H7 (cell line): ENCODE data around the gene COPB2. TPM values are rescaled to one million over a fixed set of nuclear protein-coding genes. Genes with fewer than 3 reads are reported as not detected.
"Not testable (repeated sequence)": the region's sequence is repeated elsewhere in the genome, so short reads cannot be mapped to it uniquely, and the experiment has no call there.

Experiments used
- DNase-seq: peaks from one replicate; pipeline ENCODE4 v3.0.0; 2012
- H3K27me3 ChIP-seq: 2 replicates; pipeline ENCODE4 v1.6.0; 2011; ENCODE audit warnings: mild to moderate bottlenecking, low read length; ENCODE audit not compliant: control insufficient read depth, insufficient read depth
- H3K36me3 ChIP-seq: replicated peaks from 2 replicates; pipeline ENCODE4 v1.5.1; 2011; ENCODE audit warnings: low read length; ENCODE audit not compliant: control insufficient read depth, insufficient read depth
- H3K4me3 ChIP-seq: 2 replicates; pipeline ENCODE4 v1.5.1; 2011; ENCODE audit warnings: low read depth, mild to moderate bottlenecking, control low read depth, low read length, moderate library complexity; ENCODE audit not compliant: insufficient read depth
- total RNA-seq: library from RNA; depleted of rRNA; stranded (reverse); fragments of >200 nt; shearing (Covaris generic); gene quantifications from 2 replicates; pipeline ENCODE4 v1.2.3, GENCODE V29; 2014; rRNA removed

Gene COPB2
- 102 and 134 TPM in 2 replicates for total RNA-seq

- Histone ChIP-seq H3K4me3 (peak within 1 kb of the TSS; percentile 84), H3K27me3 (no peaks in the 10 kb centered on the region), H3K36me3 (no peaks in the 10 kb centered on the region)
- DNase-seq = peak; percentile 94
Measured at GRCh38 chr3:139389552-139390368, at the start of gene COPB2. Gene COPB2 (minus strand): TSS chr3:139389647. CDS start chr3:139389550, 97 bp downstream.

DNA sequence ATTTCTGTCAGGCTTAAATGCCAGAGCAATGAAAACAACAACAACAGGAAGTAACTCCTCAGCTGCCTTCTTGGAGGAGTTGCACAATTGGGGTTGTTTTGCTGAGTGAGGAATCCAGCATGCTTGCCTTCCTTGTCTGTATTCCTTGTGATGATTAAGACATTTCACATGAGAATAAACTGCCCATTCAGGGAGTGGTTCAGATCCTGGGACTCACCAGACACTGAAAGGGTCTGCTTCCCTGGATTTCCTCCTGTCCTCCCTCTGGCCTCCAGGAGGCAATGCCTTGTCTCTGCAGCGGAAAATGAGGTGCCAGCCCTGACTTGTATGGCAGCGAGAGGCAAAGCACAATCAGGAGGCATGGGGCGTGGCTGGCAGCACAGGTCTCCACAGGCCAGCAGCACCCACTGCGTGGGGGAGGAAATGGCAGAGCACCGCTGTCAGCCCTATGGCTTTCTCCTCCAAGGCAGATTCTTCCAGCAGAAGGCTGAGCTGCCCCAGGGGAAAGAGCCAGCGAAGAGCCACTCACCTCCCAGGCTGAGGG, 45.4 kb upstream of the COPB2 start:
- Histone ChIP-seq H3K27me3 (no peaks in the 10 kb centered on the region), H3K4me3 (no peak overlapping the region), H3K36me3 (no peaks in the 10 kb centered on the region)
- DNase-seq = no peak

- Histone ChIP-seq H3K36me3 (no peaks in the 10 kb centered on the region), H3K4me3 (no peak overlapping the region), H3K27me3 (no peaks in the 10 kb centered on the region)
- DNase-seq = no peak
Measured at GRCh38 chr3:139434228-139434627, 44.8 kb upstream of the COPB2 start.

GRCh38 chr3:139433089-139433488, 43.6 kb upstream of the COPB2 start:
- DNase-seq = no peak
- H3K36me3 ChIP-seq = no peaks in the 10 kb centered on the region
- no peak overlapping the region for H3K4me3 ChIP-seq
- no peaks in the 10 kb centered on the region for H3K27me3 ChIP-seq

DNA sequence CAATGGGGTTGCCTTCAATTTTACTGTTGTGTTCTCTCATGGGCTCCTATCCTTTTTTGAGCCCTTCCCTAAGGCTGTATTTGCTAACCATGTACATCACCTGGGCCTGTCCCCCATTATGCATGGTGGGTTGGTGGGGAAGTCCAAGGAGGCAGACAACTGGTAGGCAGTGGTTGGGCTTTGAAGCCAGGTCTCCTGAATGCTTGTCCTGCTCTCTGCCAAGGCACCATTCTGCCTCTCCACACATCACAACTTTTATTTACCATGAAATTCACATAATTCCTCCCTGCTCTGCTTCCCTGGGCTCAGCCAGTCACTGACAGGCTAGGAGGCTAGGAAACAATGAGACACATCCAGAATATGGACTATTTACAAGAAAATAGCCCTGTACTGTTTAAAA, 41.0 kb upstream of the COPB2 start:
- Histone ChIP-seq H3K36me3 (no peaks in the 10 kb centered on the region), H3K4me3 (no peak overlapping the region), H3K27me3 (no peaks in the 10 kb centered on the region)
- DNase-seq = no peak

DNA sequence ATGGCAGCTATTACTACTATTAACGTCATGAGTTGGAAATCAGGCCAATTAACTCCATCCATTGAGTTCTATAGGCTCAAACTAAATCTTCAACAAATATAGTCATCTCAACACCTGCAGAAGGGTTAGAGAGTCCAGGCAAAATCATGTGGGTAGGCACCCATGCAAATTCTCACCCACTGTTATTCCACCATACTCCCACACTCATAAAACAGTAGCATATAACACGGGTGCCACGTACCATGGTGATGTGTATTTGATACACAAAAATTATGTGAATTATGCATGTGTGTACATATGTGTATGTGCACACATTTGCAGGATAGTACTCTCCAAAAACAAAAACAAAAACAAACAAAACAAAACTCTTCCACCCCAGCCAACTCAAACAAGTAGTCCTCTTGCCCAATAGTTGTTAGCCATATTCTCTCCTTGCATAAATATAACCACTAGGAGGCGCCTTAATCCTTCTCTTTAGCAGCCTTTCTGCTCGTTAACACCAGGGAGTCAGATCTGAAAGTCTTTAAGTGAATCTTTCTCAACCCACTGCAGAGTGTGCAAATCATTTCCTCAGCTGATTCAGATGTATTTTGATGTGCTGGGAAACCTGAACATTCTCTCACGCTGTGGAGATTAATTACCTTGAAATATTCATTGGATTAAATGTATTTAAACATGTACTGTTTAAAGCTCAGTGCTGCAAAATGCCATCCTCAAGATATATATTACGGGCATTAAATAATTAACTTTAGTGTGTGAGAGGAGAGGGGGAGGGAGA, 38.0 kb upstream of the COPB2 start:
- H3K4me3 ChIP-seq = no peak overlapping the region
- no peaks in the 10 kb centered on the region for H3K27me3 ChIP-seq
- DNase-seq = peak; percentile 50
- H3K36me3 ChIP-seq = no peaks in the 10 kb centered on the region

- H3K27me3 ChIP-seq = no peaks in the 10 kb centered on the region
- DNase-seq = no peak
- H3K4me3 ChIP-seq = no peak overlapping the region
- no peaks in the 10 kb centered on the region for H3K36me3 ChIP-seq
Measured at GRCh38 chr3:139425745-139426400, 36.4 kb upstream of the COPB2 start.

DNA sequence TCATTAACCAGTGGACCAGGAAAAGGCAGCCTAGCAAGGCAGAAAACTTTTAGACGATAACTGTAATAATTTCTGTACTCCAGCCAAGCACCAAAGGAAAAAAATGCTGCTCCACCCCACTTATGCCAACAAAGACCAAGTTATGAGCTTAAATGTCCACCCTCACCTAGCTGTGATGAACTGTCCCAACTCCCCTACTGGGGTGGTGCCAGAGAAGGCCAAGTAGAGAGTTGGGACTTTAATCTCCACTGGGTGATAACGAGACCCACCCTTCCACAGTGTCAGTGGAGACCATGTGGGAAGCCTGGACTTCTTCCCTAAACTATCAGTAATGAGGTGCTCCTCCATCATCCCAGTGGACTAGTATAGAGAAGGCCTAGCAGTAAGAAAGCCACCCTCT, 33.8 kb upstream of the COPB2 start:
- Histone ChIP-seq H3K4me3 (no peak overlapping the region), H3K36me3 (no peaks in the 10 kb centered on the region), H3K27me3 (no peaks in the 10 kb centered on the region)
- DNase-seq = no peak

DNA sequence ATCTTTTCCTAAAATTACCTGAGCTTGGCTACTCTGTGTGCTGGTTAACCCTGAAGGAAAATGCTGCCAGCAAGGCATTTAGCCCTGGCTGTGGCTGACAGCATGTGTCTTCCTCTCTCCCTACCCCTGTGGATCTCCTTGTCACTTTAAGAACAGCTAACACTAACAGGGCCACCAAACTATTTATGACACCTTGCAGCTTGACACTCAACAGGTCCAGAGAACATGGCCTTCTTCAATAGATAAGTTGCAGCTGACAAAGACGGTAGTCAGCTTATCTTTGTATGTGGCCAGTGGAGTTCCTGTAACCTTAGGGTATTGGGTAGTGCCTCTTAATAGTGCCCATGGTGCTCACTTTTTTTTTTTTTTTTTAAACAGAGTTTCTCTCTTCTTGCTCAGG, 32.0 kb upstream of the COPB2 start:
- H3K36me3 ChIP-seq = no peaks in the 10 kb centered on the region
- DNase-seq = no peak
- no peak overlapping the region for H3K4me3 ChIP-seq
- no peaks in the 10 kb centered on the region for H3K27me3 ChIP-seq

DNA sequence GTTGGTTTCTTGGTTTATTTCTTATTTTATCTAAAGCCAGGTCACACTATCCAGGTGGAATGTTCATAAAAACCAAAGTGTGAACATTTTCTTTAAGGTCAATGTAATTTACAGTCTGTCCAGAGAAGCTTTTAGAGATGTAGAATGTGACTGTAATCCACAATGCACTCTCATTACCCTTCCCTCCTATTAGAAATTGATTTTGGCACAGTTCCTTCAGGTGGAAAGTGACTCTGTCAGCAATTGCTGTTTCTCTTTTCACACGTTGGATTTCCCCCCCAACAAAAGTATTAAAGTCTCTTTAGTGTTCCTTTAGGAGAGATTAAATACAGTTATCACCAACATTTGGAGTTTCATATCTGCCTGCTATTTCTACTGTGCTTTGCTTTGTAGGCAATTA, 31.6 kb upstream of the COPB2 start:
- no peak overlapping the region for H3K4me3 ChIP-seq

GRCh38 chr3:139418144-139418543, 28.7 kb upstream of the COPB2 start:
- H3K4me3 ChIP-seq = no peak overlapping the region
- DNase-seq = no peak
- no peaks in the 10 kb centered on the region for H3K36me3 ChIP-seq
- no peaks in the 10 kb centered on the region for H3K27me3 ChIP-seq

More for the DNA sequence above, 31.6 kb upstream of the COPB2 start:
- no peaks in the 10 kb centered on the region for H3K36me3 ChIP-seq
- H3K27me3 ChIP-seq = no peaks in the 10 kb centered on the region
- DNase-seq = no peak

DNA sequence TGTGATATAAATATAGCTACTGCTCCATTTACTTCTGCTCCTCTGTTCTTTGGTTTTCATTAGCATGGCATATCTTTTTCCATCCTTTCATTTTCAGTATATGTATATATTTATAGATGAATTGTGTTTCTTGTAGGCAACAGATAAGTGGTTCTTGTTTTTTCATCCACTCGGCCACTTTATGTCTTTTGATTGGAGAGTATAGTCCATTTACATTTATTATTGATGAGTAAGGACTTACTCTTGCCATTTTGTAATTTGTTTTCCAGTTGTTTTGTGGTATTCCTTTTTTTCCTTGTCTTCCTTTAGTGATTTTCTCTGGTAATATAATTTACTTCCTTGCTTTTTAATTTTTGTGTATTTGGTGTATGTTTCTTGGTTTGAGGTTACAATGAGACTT, 26.8 kb upstream of the COPB2 start:
- Histone ChIP-seq H3K4me3 (no peak overlapping the region), H3K36me3 (no peaks in the 10 kb centered on the region), H3K27me3 (no peaks in the 10 kb centered on the region)
- no peak for DNase-seq

- Histone ChIP-seq H3K36me3 (no peaks in the 10 kb centered on the region), H3K4me3 (no peak overlapping the region), H3K27me3 (no peaks in the 10 kb centered on the region)
- DNase-seq = no peak
Measured at GRCh38 chr3:139414608-139415224, 25.3 kb upstream of the COPB2 start.

GRCh38 chr3:139412891-139413290, 23.4 kb upstream of the COPB2 start:
- not testable (repeated sequence) for DNase-seq, H3K36me3 ChIP-seq, H3K4me3 ChIP-seq, H3K27me3 ChIP-seq
